H1 (cell line): Measurements from ENCODE around the gene TIGD6. TPM values are rescaled to one million over a fixed set of nuclear protein-coding genes. Genes with fewer than 3 reads are reported as not detected.

Experiments used
- FOSL1 ChIP-seq: IDR thresholded peaks from 2 replicates; pipeline ENCODE4 v1.6.1; 2011; ENCODE audit warnings: mild to moderate bottlenecking, low read depth, low read length, moderate library complexity; ENCODE audit not compliant: insufficient read depth
- GTF2F1 ChIP-seq: IDR thresholded peaks from 2 replicates; pipeline ENCODE4 v1.6.1; 2012; ENCODE audit warnings: low read depth, low read length, improper control_type of control experiment, borderline replicate concordance
- polyA plus RNA-seq, 7 experiments: library from polyadenylated mRNA; depleted of rRNA in 3 of 7; stranded (reverse) in 5 of 7; unstranded in 2 of 7; fragments of >200 nt in 5 of 7; fragments of 200-250 nt in 2 of 7; gene quantifications; 1 replicate in 5 of 7; 2 replicates in 1 of 7; 4 replicates in 1 of 7; pipeline versions ENCODE4 v1.2.1 to v1.2.3, GENCODE V29; 2011 to 2013; ENCODE audit warnings: missing spikeins in 2 of 7, mixed read lengths in 2 of 7
- total RNA-seq: library from RNA; stranded (reverse); fragmentation: NEBNext Ultra II Directional; extraction: Animal tissue kit (Norgen Biotek cat#: 25700); gene quantifications from 2 replicates; pipeline ENCODE4 v1.2.1, GENCODE V29; 2021
- TF ChIP-seq, protein P1 (sequence below): IDR thresholded peaks from 2 replicates; pipeline ENCODE4 v1.6.1; 2012; ENCODE audit warnings: low read length, inconsistent platforms

The TIGD6 gene
- total and polyA plus RNA-seq, 2 of the 8 experiments (the other 6 are each of a cell fraction or from before 2014, with no cell fraction given): 1.3 to 2.4 TPM

- TF ChIP-seq FOSL1 (no peak), GTF2F1 (no peak)
- TF ChIP-seq, protein P1, sequence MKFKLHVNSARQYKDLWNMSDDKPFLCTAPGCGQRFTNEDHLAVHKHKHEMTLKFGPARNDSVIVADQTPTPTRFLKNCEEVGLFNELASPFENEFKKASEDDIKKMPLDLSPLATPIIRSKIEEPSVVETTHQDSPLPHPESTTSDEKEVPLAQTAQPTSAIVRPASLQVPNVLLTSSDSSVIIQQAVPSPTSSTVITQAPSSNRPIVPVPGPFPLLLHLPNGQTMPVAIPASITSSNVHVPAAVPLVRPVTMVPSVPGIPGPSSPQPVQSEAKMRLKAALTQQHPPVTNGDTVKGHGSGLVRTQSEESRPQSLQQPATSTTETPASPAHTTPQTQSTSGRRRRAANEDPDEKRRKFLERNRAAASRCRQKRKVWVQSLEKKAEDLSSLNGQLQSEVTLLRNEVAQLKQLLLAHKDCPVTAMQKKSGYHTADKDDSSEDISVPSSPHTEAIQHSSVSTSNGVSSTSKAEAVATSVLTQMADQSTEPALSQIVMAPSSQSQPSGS: no peak
Measured at GRCh38 chr5:150013931-150014330, 13.5 kb upstream of the TIGD6 start (continued).
